ENCODE results near the gene ASB4.

The ASB4 gene

GRCh38 chr7:95589031-95589430, 103.3 kb downstream of the ASB4 start:
- FAIRE-seq: no peak
- TF ChIP-seq CTCF (IDR thresholded peaks at IDR 0.05; ENCODE audit: insufficient read depth, missing control alignments): no peak
- no peak for DNase-seq (ENCODE audit: insufficient read length, low spot score)

- no peak for FAIRE-seq
- no peak for TF ChIP-seq CTCF (IDR thresholded peaks at IDR 0.05; ENCODE audit: insufficient read depth, missing control alignments)
- DNase-seq (ENCODE audit: insufficient read length, low spot score): no peak
Measured at GRCh38 chr7:95589766-95590165, 104.0 kb downstream of the ASB4 start.

Data from D721Med (cell line).